Measurements from ENCODE around the gene NOC3L.
"Not testable (repeated sequence)": the region's sequence is repeated elsewhere in the genome, so short reads cannot be mapped to it uniquely, and the experiment has no call there.

The NOC3L gene

DNA sequence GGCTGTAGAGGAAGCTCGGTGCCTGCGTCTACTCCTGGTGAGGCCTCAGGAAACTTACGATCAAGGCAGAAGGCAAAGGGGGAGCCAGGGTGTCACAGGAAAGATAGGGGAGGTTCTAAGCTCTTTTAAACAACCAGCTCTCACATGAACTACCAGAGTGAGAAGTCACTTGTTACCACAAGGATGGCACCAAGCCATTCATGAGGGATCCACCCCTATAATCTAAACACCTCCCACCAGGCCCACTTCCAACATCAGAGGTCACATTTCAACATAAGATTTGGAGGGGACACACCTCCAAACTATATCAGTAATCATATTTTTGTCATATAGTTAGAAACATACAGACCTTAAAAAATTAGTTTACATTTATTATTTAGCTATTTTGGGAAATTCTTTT is 9.4 kb downstream of the NOC3L start:
- H3K9ac ChIP-seq (ENCODE audit: low read length) = no peak overlapping the region
- H3K27ac ChIP-seq (ENCODE audit: low read depth, low read length) = no peak overlapping the region
- H3K27me3 ChIP-seq (ENCODE audit: control insufficient read depth, insufficient read depth, low read length) = no peaks in the 10 kb centered on the region
- no peak overlapping the region for H3K4me3 ChIP-seq (ENCODE audit: low read length)
- no peaks in the 10 kb centered on the region for H3K4me1 ChIP-seq (ENCODE audit: control insufficient read depth, insufficient read depth, low read length)
- H3K36me3 ChIP-seq (ENCODE audit: control insufficient read depth, insufficient read depth, low read length) = peaks cover 8% of the 10 kb centered on the region

DNA sequence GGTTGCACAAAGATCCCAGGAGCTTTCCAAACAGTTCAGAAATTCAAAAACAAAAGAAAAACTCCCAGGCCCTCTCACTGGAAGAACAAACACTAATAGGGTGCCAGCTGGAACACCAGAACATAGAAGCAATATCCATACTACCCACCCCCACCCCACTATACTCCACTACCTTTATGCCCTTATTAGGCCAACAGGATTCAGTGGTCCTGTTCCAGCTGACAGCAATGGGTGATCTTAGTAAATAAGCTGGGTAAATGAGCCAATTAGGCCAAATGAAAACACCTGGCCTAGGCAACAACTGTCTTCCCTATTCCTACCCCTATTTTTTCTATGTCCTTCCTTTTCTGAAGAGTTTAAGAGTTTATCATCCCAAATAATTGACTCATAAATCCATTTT is 11.7 kb downstream of the NOC3L start:
- H3K36me3 ChIP-seq (ENCODE audit: control insufficient read depth, insufficient read depth, low read length) = peaks cover 5% of the 10 kb centered on the region
- H3K4me1 ChIP-seq (ENCODE audit: control insufficient read depth, insufficient read depth, low read length) = no peaks in the 10 kb centered on the region
- no peak overlapping the region for H3K9ac ChIP-seq (ENCODE audit: low read length)
- no peaks in the 10 kb centered on the region for H3K27me3 ChIP-seq (ENCODE audit: control insufficient read depth, insufficient read depth, low read length)
- no peak overlapping the region for H3K27ac ChIP-seq (ENCODE audit: low read depth, low read length)
- no peak overlapping the region for H3K4me3 ChIP-seq (ENCODE audit: low read length)

DNA sequence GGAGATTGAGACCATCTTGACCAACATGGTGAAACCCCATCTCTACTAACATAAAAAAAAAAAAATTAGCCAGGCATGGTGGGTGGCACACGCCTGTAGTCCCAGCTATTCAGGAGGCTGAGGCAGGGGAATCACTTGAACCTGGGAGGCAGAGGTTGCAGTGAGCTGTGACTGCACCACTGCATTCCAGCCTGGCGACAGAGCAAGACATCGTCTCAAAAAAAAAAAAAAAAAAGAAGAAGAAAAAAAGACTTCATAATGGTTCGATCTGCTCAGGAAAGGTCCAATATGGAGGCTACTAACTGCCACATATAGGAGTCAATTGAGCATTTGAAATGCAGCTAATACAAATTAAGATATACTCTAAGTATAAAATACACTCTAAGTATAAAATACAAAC is 12.2 kb downstream of the NOC3L start:
- not testable (repeated sequence) for H3K9ac ChIP-seq (ENCODE audit: low read length); H3K4me3 ChIP-seq (ENCODE audit: low read length); H3K27ac ChIP-seq (ENCODE audit: low read depth, low read length); H3K27me3 ChIP-seq (ENCODE audit: control insufficient read depth, insufficient read depth, low read length); H3K4me1 ChIP-seq (ENCODE audit: control insufficient read depth, insufficient read depth, low read length); H3K36me3 ChIP-seq (ENCODE audit: control insufficient read depth, insufficient read depth, low read length)

DNA sequence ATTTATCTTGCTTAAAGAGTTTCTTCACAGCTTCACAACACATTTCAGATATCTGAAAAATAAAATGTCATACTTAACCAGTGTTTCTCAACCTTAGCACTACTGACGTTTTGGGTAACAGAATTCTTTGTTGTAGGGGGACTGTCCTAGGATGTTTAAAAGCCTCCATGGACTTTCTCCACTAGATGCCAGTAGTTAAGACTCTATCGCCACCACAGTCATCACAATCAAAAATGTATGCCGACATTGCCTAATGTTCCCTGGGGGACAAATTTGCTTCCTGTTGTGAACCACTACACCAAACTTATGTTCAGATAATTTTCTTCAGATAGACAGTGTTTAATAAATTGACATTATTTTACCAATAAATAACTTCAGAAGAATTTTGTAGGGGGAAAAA is 13.4 kb downstream of the NOC3L start:
- Histone ChIP-seq H3K4me3 (ENCODE audit: low read length) (no peak overlapping the region), H3K9ac (ENCODE audit: low read length) (no peak overlapping the region), H3K27me3 (ENCODE audit: control insufficient read depth, insufficient read depth, low read length) (no peaks in the 10 kb centered on the region), H3K27ac (ENCODE audit: low read depth, low read length) (no peak overlapping the region), H3K4me1 (ENCODE audit: control insufficient read depth, insufficient read depth, low read length) (no peaks in the 10 kb centered on the region), H3K36me3 (ENCODE audit: control insufficient read depth, insufficient read depth, low read length) (peaks cover 5% of the 10 kb centered on the region)

DNA sequence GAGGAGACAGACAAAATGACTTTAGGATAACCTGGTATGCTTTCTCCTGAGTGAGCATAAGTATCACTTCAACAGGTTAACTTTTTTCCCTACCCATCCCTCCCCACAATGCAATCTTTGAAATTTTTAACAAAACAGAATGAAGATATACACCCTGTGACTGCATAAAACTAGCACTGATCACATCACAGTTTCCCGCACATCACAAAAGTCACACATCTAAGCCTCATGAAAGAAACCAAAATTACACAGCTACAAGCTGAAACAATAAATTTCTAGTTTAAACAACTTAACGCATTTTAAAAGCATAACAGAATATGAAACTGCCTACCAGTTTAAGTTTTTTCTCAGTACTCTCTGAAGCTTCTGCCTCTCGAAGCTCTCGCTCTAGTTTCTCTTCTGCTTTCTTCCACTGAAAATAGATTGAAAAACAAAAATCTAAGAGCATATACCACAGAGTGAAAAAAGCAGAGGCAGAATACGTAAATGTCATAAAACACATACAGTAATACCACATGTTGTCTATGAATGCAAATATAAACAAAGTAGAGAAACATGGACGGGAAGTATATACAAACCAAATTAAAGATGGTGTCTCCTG is 18.1 kb downstream of the NOC3L start:
- no peaks in the 10 kb centered on the region for H3K36me3 ChIP-seq (ENCODE audit: control insufficient read depth, insufficient read depth, low read length)
- H3K4me3 ChIP-seq (ENCODE audit: low read length) = no peak overlapping the region
- no peaks in the 10 kb centered on the region for H3K4me1 ChIP-seq (ENCODE audit: control insufficient read depth, insufficient read depth, low read length)
- H3K27me3 ChIP-seq (ENCODE audit: control insufficient read depth, insufficient read depth, low read length) = no peaks in the 10 kb centered on the region
- H3K27ac ChIP-seq (ENCODE audit: low read depth, low read length) = no peak overlapping the region
- no peak overlapping the region for H3K9ac ChIP-seq (ENCODE audit: low read length)

DNA sequence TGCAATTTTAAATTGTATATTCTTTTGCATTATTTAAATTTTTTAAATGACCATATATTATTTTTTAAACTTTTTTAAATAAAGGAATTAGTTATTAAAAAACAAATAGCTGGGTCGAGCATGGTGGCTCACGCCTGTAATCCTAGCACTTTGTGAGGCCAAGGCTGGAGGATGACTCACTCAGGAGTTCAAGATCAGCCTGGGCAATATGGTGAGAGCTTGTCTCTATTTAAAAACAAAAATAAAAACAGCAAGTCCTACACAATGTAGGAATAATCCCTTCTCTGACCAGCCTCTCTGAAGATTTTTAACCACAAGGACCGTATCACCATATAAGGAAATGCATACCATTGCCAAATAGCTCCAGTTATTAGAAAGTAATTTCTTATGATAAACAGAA is 19.6 kb downstream of the NOC3L start:
- Histone ChIP-seq H3K27me3 (ENCODE audit: control insufficient read depth, insufficient read depth, low read length) (no peaks in the 10 kb centered on the region), H3K36me3 (ENCODE audit: control insufficient read depth, insufficient read depth, low read length) (peaks cover 2% of the 10 kb centered on the region), H3K4me1 (ENCODE audit: control insufficient read depth, insufficient read depth, low read length) (no peaks in the 10 kb centered on the region), H3K27ac (ENCODE audit: low read depth, low read length) (no peak overlapping the region), H3K4me3 (ENCODE audit: low read length) (no peak overlapping the region), H3K9ac (ENCODE audit: low read length) (no peak overlapping the region)

DNA sequence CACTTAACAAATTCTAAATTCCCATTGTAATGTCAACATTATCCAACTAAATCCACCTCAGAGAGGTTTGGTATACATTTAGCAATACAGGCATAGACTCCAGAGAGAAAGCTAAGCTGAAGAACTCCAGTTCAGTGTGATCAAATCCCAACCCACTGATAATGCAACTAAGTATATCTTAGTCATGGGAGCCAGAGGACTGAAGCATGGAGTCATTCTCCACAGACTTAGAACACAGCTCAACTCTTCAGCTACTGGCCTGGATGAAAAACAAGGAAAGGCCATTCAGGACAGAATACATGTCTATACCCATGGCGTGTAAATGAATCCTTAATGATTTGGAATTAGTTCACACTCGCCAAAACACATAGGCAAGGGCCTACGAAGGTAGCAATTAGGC is 27.9 kb downstream of the NOC3L start:
- Histone ChIP-seq H3K9ac (ENCODE audit: low read length) (no peak overlapping the region), H3K4me1 (ENCODE audit: control insufficient read depth, insufficient read depth, low read length) (no peaks in the 10 kb centered on the region), H3K27me3 (ENCODE audit: control insufficient read depth, insufficient read depth, low read length) (no peaks in the 10 kb centered on the region), H3K36me3 (ENCODE audit: control insufficient read depth, insufficient read depth, low read length) (peaks cover 5% of the 10 kb centered on the region), H3K27ac (ENCODE audit: low read depth, low read length) (no peak overlapping the region), H3K4me3 (ENCODE audit: low read length) (no peak overlapping the region)

DNA sequence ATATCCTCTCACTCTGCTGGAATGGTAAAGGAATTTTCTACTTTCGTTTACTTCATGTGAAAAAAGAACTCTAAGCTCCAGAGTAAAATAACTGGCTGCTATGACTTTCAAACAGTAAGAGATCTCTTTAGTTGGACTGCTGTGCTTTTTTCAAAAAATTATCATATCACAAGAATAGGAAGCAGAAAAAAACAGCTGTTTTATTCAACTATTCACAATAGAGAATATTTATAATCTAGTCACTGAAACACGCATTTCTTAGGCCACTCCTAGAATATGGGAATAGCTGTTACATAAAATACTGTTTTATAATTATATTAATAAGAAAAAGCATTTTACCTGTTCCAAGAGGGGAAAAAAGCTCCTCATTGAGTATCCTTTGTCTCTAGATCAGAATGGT is 29.7 kb downstream of the NOC3L start:
- Histone ChIP-seq H3K4me1 (ENCODE audit: control insufficient read depth, insufficient read depth, low read length) (no peaks in the 10 kb centered on the region), H3K4me3 (ENCODE audit: low read length) (no peak overlapping the region), H3K27ac (ENCODE audit: low read depth, low read length) (no peak overlapping the region), H3K9ac (ENCODE audit: low read length) (no peak overlapping the region), H3K27me3 (ENCODE audit: control insufficient read depth, insufficient read depth, low read length) (no peaks in the 10 kb centered on the region), H3K36me3 (ENCODE audit: control insufficient read depth, insufficient read depth, low read length) (peaks cover 7% of the 10 kb centered on the region)

DNA sequence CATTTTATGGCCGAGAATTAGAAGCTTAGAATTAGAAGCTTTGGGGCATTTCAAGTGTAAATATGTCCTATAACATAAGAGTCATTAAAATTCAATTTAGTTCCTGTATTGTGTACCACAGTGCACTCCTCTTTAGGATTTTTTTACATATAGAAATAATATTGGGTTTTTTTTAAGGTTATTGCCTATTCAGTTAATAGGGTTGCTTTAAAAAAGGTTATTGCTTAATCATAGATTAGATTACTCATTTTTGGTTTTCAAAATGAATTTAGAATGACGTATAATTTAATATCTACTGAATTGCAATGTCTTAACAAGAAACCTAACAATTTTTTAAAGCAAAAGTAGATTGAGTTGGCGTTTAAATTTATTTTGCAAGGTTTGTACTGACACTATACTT is 34.1 kb downstream of the NOC3L start:
- H3K4me3 ChIP-seq (ENCODE audit: low read length) = no peak overlapping the region
- H3K27me3 ChIP-seq (ENCODE audit: control insufficient read depth, insufficient read depth, low read length) = no peaks in the 10 kb centered on the region
- no peaks in the 10 kb centered on the region for H3K4me1 ChIP-seq (ENCODE audit: control insufficient read depth, insufficient read depth, low read length)
- H3K9ac ChIP-seq (ENCODE audit: low read length) = no peak overlapping the region
- no peak overlapping the region for H3K27ac ChIP-seq (ENCODE audit: low read depth, low read length)
- H3K36me3 ChIP-seq (ENCODE audit: control insufficient read depth, insufficient read depth, low read length) = peaks cover 18% of the 10 kb centered on the region

DNA sequence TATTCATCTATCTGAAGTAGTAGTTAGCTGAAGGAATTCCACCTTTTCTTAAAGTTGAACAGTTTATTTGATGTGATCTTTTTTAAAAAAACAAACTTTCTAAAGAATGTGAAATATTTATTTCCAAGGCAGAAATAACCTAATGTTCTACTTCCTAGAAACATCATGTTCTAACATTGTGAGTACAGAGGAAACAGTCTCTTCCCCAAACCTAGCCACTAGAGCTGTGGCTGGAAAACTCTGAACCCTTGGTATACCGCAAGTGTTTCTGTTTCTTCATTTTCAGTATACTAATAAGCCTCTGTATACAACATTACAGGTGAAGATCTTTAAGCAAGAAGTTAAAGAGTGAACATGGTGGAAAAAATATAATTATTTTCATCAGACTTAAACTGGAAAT is 35.1 kb downstream of the NOC3L start:
- Histone ChIP-seq H3K36me3 (ENCODE audit: control insufficient read depth, insufficient read depth, low read length) (peaks cover 18% of the 10 kb centered on the region), H3K4me1 (ENCODE audit: control insufficient read depth, insufficient read depth, low read length) (no peaks in the 10 kb centered on the region), H3K27me3 (ENCODE audit: control insufficient read depth, insufficient read depth, low read length) (no peaks in the 10 kb centered on the region), H3K27ac (ENCODE audit: low read depth, low read length) (no peak overlapping the region), H3K9ac (ENCODE audit: low read length) (no peak overlapping the region), H3K4me3 (ENCODE audit: low read length) (no peak overlapping the region)

DNA sequence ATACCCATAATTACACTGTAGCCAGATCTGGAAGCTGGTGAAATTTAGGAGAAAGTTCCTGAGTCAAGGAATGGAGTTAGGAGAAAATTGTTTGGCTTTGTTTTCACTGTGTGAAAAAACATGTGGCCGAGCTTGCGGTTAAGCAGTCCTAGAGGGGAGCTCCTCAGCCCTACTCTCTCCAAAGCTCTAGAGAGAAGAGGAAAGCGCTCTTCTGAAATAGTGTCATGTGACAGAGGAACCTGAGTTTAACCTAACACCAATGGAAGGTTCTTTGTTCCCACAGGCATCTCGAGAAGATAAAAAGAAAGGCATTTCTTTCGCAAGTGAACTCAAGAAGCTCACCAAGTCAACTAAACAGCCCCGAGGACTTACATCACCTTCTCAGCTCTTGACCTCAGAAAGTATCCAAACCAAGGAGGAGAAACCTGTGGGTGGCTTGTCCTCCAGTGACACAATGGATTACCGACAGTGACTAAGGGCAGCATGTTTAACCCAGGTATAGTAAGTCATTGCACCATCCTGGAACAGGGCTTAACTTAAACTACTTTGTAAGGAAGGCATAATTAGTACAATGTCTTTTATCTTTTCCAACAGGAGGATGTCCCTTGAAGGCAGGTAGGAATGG is 38.0 kb downstream of the NOC3L start:
- Histone ChIP-seq H3K4me3 (ENCODE audit: low read length) (no peak overlapping the region), H3K27ac (ENCODE audit: low read depth, low read length) (no peak overlapping the region), H3K36me3 (ENCODE audit: control insufficient read depth, insufficient read depth, low read length) (peaks cover 18% of the 10 kb centered on the region), H3K9ac (ENCODE audit: low read length) (no peak overlapping the region), H3K27me3 (ENCODE audit: control insufficient read depth, insufficient read depth, low read length) (no peaks in the 10 kb centered on the region), H3K4me1 (ENCODE audit: control insufficient read depth, insufficient read depth, low read length) (no peaks in the 10 kb centered on the region)

DNA sequence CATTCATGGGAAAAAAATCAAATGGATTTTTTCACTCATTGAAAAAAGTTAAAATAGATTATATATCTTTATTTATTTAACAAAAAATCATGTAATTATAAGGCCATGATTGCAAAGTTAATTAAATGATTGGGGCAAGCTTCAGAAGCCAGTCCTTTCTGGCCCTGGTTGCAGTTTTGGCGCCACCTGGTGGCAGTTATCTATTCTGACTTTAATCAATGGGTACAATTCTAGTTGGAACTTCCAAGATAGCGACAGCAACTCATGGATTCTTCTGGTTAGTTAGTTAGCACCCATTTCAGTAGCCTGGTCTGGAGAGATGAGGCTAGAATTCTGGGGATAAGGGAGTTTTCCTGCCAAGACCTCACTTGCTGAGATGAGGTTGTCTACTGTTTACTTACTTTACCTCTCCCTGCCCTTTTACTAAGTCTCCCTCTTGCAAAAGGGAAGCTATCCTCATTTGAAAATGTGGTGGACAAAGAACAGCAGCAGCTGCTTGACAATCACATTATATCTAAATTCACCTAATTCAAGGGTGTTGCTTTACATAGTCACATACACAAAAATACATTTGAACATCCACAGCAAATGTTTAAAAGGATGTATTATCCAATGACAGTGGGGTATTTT is 42.3 kb downstream of the NOC3L start:
- no peaks in the 10 kb centered on the region for H3K4me1 ChIP-seq (ENCODE audit: control insufficient read depth, insufficient read depth, low read length)
- H3K9ac ChIP-seq (ENCODE audit: low read length) = no peak overlapping the region
- H3K27me3 ChIP-seq (ENCODE audit: control insufficient read depth, insufficient read depth, low read length) = no peaks in the 10 kb centered on the region
- H3K4me3 ChIP-seq (ENCODE audit: low read length) = no peak overlapping the region
- peaks cover 9% of the 10 kb centered on the region for H3K36me3 ChIP-seq (ENCODE audit: control insufficient read depth, insufficient read depth, low read length)
- no peak overlapping the region for H3K27ac ChIP-seq (ENCODE audit: low read depth, low read length)

DNA sequence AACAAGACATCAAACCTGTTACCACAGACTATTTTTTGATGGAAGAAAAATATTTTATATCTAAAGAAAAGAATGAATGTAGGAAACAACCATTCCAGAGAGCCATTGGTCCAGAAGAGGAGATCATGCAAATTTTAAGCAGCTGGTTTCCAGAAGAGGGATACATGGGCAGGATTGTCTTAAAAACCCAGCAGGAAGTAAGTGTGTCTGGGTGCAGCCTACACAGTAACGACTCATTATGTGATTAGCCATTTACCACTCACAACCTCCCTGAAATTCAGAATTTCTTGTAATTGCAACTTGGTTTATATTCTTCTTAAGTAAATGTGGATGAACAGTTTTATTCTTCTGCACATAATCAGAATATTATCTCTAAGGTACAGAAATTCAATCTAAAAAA is 46.2 kb downstream of the NOC3L start:
- Histone ChIP-seq H3K27me3 (ENCODE audit: control insufficient read depth, insufficient read depth, low read length) (no peaks in the 10 kb centered on the region), H3K27ac (ENCODE audit: low read depth, low read length) (no peak overlapping the region), H3K36me3 (ENCODE audit: control insufficient read depth, insufficient read depth, low read length) (peaks cover 3% of the 10 kb centered on the region), H3K4me3 (ENCODE audit: low read length) (no peak overlapping the region), H3K9ac (ENCODE audit: low read length) (no peak overlapping the region), H3K4me1 (ENCODE audit: control insufficient read depth, insufficient read depth, low read length) (no peaks in the 10 kb centered on the region)
